NCI-H1417 (cell line): ENCODE data around the gene ZNF668.
"Not testable (repeated sequence)": the region's sequence is repeated elsewhere in the genome, so short reads cannot be mapped to it uniquely, and the experiment has no call there.

ENCODE experiments used
- DNase-seq, 3 experiments: peaks; one replicate each; lab custom pipeline; 2025; lab: John Stamatoyannopoulos, UW

The ZNF668 gene

GRCh38 chr16:31100876-31101641, 27.0 kb upstream of the ZNF668 start:
- DNase-seq = not testable (repeated sequence)

- DNase-seq = no peak
These were observed 26.0 kb upstream of the ZNF668 start for GRCh38 chr16:31099860-31100638.

GRCh38 chr16:31094424-31095120, 20.5 kb upstream of the ZNF668 start, which contains the start of gene VKORC1:
Gene VKORC1, minus strand, starts transcription at chr16:31094797. Its CDS starts 68 bp downstream, at chr16:31094729.
- peak; percentile 90 to 98 (median 94) for DNase-seq

- peak in 2 of 3 experiments; percentile 47 to 75 for DNase-seq
These were observed 20.0 kb upstream of the ZNF668 start for GRCh38 chr16:31094088-31094423.

GRCh38 chr16:31093132-31093703, 19.2 kb upstream of the ZNF668 start:
- peak; percentile 2 to 56 (median 51) for DNase-seq

GRCh38 chr16:31092330-31092729, 18.3 kb upstream of the ZNF668 start:
- no peak for DNase-seq

GRCh38 chr16:31090540-31090939, 16.5 kb upstream of the ZNF668 start:
- no peak for DNase-seq

- no peak for DNase-seq
These were observed 15.2 kb upstream of the ZNF668 start for GRCh38 chr16:31089199-31089598.

GRCh38 chr16:31088459-31089183, 14.6 kb upstream of the ZNF668 start, which contains the start of gene PRSS53:
Gene PRSS53, minus strand, starts transcription at chr16:31088943. Its CDS starts 134 bp downstream, at chr16:31088809.
- peak in 1 of 3 experiments; percentile 11 for DNase-seq

GRCh38 chr16:31087971-31088370, 13.9 kb upstream of the ZNF668 start:
- no peak for DNase-seq

- no peak for DNase-seq
These were observed 13.4 kb upstream of the ZNF668 start for GRCh38 chr16:31087481-31087880.

GRCh38 chr16:31086629-31086906, 12.5 kb upstream of the ZNF668 start:
- no peak for DNase-seq

- no peak for DNase-seq
These were observed 12.0 kb upstream of the ZNF668 start for GRCh38 chr16:31085873-31086628.

- DNase-seq = no peak
These were observed 11.4 kb upstream of the ZNF668 start for GRCh38 chr16:31085411-31085810.

- no peak for DNase-seq
These were observed 10.7 kb upstream of the ZNF668 start for GRCh38 chr16:31084584-31085302.

- DNase-seq = no peak
These were observed 9.9 kb upstream of the ZNF668 start for GRCh38 chr16:31083981-31084380.

- DNase-seq = no peak
These were observed 9.5 kb upstream of the ZNF668 start for GRCh38 chr16:31083556-31083955.

GRCh38 chr16:31083081-31083480, 9.0 kb upstream of the ZNF668 start:
- no peak for DNase-seq

GRCh38 chr16:31082368-31083045, 8.5 kb upstream of the ZNF668 start:
- DNase-seq = peak in 1 of 3 experiments; percentile 21
